ENCODE measurements around the gene KRT76.

KRT76 gene

GRCh38 chr12:52759218-52759617 is 17.9 kb downstream of the KRT76 start:
- no peak overlapping the region for H2AK5ac ChIP-seq (ENCODE audit: low read depth, low read length)
- no peak overlapping the region for H4K91ac ChIP-seq (ENCODE audit: low read depth, low read length, poor library complexity)
- no peak overlapping the region for H2BK120ac ChIP-seq (ENCODE audit: low read depth, low read length)
- H3K9me3 ChIP-seq (replicated peaks in 1 of 2; ENCODE audit: control insufficient read depth in 2 of 2, insufficient read depth in 1 of 2, low read depth in 1 of 2, low read length in 2 of 2), result peaks cover 0 to 7% of the 10 kb centered on the region in 2 donors
- no CpG with 5 or more reads among the region's 2 CpGs for WGBS, 2 donors (ENCODE audit: extremely low coverage in 2 of 2, insufficient read length in 2 of 2, insufficient replicate concordance in 1 of 2)
- H3K18ac ChIP-seq (ENCODE audit: low read length), result no peak overlapping the region
- no peak for DNase-seq (ENCODE audit: low spot score)
- H3K4me3 ChIP-seq (ENCODE audit: low read length in 2 of 2), result no peak overlapping the region
- H3K36me3 ChIP-seq (replicated peaks in 1 of 2; ENCODE audit: control insufficient read depth in 2 of 2, insufficient read depth in 2 of 2, low read length in 2 of 2), result no peaks in the 10 kb centered on the region
- no peaks in the 10 kb centered on the region for H3K27me3 ChIP-seq (ENCODE audit: control insufficient read depth in 3 of 3, insufficient read depth in 3 of 3, low read depth in 1 of 3, low read length in 3 of 3)
- H2BK15ac ChIP-seq (ENCODE audit: low read length), result no peak overlapping the region
- H3K27ac ChIP-seq (replicated peaks; ENCODE audit: low read length), result no peak overlapping the region
- H3K9ac ChIP-seq (ENCODE audit: low read depth, low read length, poor library complexity), result no peak overlapping the region
- no peak overlapping the region for H2BK12ac ChIP-seq (ENCODE audit: low read length)
- no peak overlapping the region for H2BK5ac ChIP-seq (ENCODE audit: low read length)
- H2AFZ ChIP-seq (ENCODE audit: low read length), result no peak overlapping the region
- no peak overlapping the region for H3K23ac ChIP-seq (ENCODE audit: low read depth, low read length, poor library complexity)
- no peak overlapping the region for H3K4me2 ChIP-seq (ENCODE audit: insufficient read depth, low read length, poor library complexity, severe bottlenecking)
- no peaks in the 10 kb centered on the region for H3K79me1 ChIP-seq (ENCODE audit: low read depth, low read length)
- no peak overlapping the region for H4K8ac ChIP-seq (ENCODE audit: low read depth, low read length)
- H3K4ac ChIP-seq (ENCODE audit: low read length), result no peak overlapping the region
- H3K4me1 ChIP-seq (ENCODE audit: control insufficient read depth in 2 of 2, insufficient read depth in 1 of 2, low read depth in 1 of 2, low read length in 2 of 2), result no peaks in the 10 kb centered on the region
- H3K14ac ChIP-seq (ENCODE audit: low read length), result no peak overlapping the region

- no peak for DNase-seq (ENCODE audit: low spot score)
- H3K18ac ChIP-seq (ENCODE audit: low read length), result no peak overlapping the region
- H3K9ac ChIP-seq (ENCODE audit: low read depth, low read length, poor library complexity), result no peak overlapping the region
- H3K4ac ChIP-seq (ENCODE audit: low read length), result no peak overlapping the region
- no peak overlapping the region for H2BK15ac ChIP-seq (ENCODE audit: low read length)
- H4K8ac ChIP-seq (ENCODE audit: low read depth, low read length), result no peak overlapping the region
- no peak overlapping the region for H2AK5ac ChIP-seq (ENCODE audit: low read depth, low read length)
- H2BK5ac ChIP-seq (ENCODE audit: low read length), result no peak overlapping the region
- WGBS, 2 donors (ENCODE audit: extremely low coverage in 2 of 2, insufficient read length in 2 of 2, insufficient replicate concordance in 1 of 2), result no CpG with 5 or more reads among the region's 1 CpG
- H3K27ac ChIP-seq (replicated peaks; ENCODE audit: low read length), result no peak overlapping the region
- no peak overlapping the region for H3K14ac ChIP-seq (ENCODE audit: low read length)
- peaks cover 0 to 9% of the 10 kb centered on the region in 2 donors for H3K9me3 ChIP-seq (replicated peaks in 1 of 2; ENCODE audit: control insufficient read depth in 2 of 2, insufficient read depth in 1 of 2, low read depth in 1 of 2, low read length in 2 of 2)
- no peak overlapping the region for H2BK120ac ChIP-seq (ENCODE audit: low read depth, low read length)
- H4K91ac ChIP-seq (ENCODE audit: low read depth, low read length, poor library complexity), result no peak overlapping the region
- H3K79me1 ChIP-seq (ENCODE audit: low read depth, low read length), result no peaks in the 10 kb centered on the region
- H3K4me3 ChIP-seq (ENCODE audit: low read length in 2 of 2), result no peak overlapping the region
- no peak overlapping the region for H3K23ac ChIP-seq (ENCODE audit: low read depth, low read length, poor library complexity)
- no peak overlapping the region for H2AFZ ChIP-seq (ENCODE audit: low read length)
- H3K4me2 ChIP-seq (ENCODE audit: insufficient read depth, low read length, poor library complexity, severe bottlenecking), result no peak overlapping the region
- no peaks in the 10 kb centered on the region for H3K36me3 ChIP-seq (replicated peaks in 1 of 2; ENCODE audit: control insufficient read depth in 2 of 2, insufficient read depth in 2 of 2, low read length in 2 of 2)
- H3K4me1 ChIP-seq (ENCODE audit: control insufficient read depth in 2 of 2, insufficient read depth in 1 of 2, low read depth in 1 of 2, low read length in 2 of 2), result no peaks in the 10 kb centered on the region
- no peaks in the 10 kb centered on the region for H3K27me3 ChIP-seq (ENCODE audit: control insufficient read depth in 3 of 3, insufficient read depth in 3 of 3, low read depth in 1 of 3, low read length in 3 of 3)
- no peak overlapping the region for H2BK12ac ChIP-seq (ENCODE audit: low read length)
These were observed 19.5 kb downstream of the KRT76 start for GRCh38 chr12:52757449-52758176.

GRCh38 chr12:52756281-52756960 is 20.7 kb downstream of the KRT76 start:
- no peak overlapping the region for H3K4ac ChIP-seq (ENCODE audit: low read length)
- whole genome bisulfite sequencing, 2 donors (ENCODE audit: extremely low coverage in 2 of 2, insufficient read length in 2 of 2, insufficient replicate concordance in 1 of 2), result no CpG with 5 or more reads among the region's 8 CpGs
- no peak overlapping the region for H2BK5ac ChIP-seq (ENCODE audit: low read length)
- no peak overlapping the region for H4K91ac ChIP-seq (ENCODE audit: low read depth, low read length, poor library complexity)
- H2BK15ac ChIP-seq (ENCODE audit: low read length), result no peak overlapping the region
- no peaks in the 10 kb centered on the region for H3K79me1 ChIP-seq (ENCODE audit: low read depth, low read length)
- no peak overlapping the region for H3K27ac ChIP-seq (replicated peaks; ENCODE audit: low read length)
- peaks cover 0 to 5% of the 10 kb centered on the region in 2 donors for H3K9me3 ChIP-seq (replicated peaks in 1 of 2; ENCODE audit: control insufficient read depth in 2 of 2, insufficient read depth in 1 of 2, low read depth in 1 of 2, low read length in 2 of 2)
- DNase-seq (ENCODE audit: low spot score), result no peak
- H3K36me3 ChIP-seq (replicated peaks in 1 of 2; ENCODE audit: control insufficient read depth in 2 of 2, insufficient read depth in 2 of 2, low read length in 2 of 2), result no peaks in the 10 kb centered on the region
- H3K14ac ChIP-seq (ENCODE audit: low read length), result no peak overlapping the region
- H3K4me3 ChIP-seq (ENCODE audit: low read length in 2 of 2), result no peak overlapping the region
- H2AK5ac ChIP-seq (ENCODE audit: low read depth, low read length), result no peak overlapping the region
- no peaks in the 10 kb centered on the region for H3K4me1 ChIP-seq (ENCODE audit: control insufficient read depth in 2 of 2, insufficient read depth in 1 of 2, low read depth in 1 of 2, low read length in 2 of 2)
- H3K18ac ChIP-seq (ENCODE audit: low read length), result no peak overlapping the region
- no peak overlapping the region for H2AFZ ChIP-seq (ENCODE audit: low read length)
- H3K9ac ChIP-seq (ENCODE audit: low read depth, low read length, poor library complexity), result no peak overlapping the region
- no peak overlapping the region for H4K8ac ChIP-seq (ENCODE audit: low read depth, low read length)
- no peak overlapping the region for H2BK12ac ChIP-seq (ENCODE audit: low read length)
- H3K4me2 ChIP-seq (ENCODE audit: insufficient read depth, low read length, poor library complexity, severe bottlenecking), result no peak overlapping the region
- H3K23ac ChIP-seq (ENCODE audit: low read depth, low read length, poor library complexity), result no peak overlapping the region
- H2BK120ac ChIP-seq (ENCODE audit: low read depth, low read length), result no peak overlapping the region
- H3K27me3 ChIP-seq (ENCODE audit: control insufficient read depth in 3 of 3, insufficient read depth in 3 of 3, low read depth in 1 of 3, low read length in 3 of 3), result no peaks in the 10 kb centered on the region

GRCh38 chr12:52755533-52755932 is 21.6 kb downstream of the KRT76 start:
- Histone ChIP-seq H3K23ac (ENCODE audit: low read depth, low read length, poor library complexity) (no peak overlapping the region), H3K79me1 (ENCODE audit: low read depth, low read length) (no peaks in the 10 kb centered on the region), H3K27ac (replicated peaks; ENCODE audit: low read length) (no peak overlapping the region), H3K4me1 (ENCODE audit: control insufficient read depth in 2 of 2, insufficient read depth in 1 of 2, low read depth in 1 of 2, low read length in 2 of 2) (no peaks in the 10 kb centered on the region), H3K14ac (ENCODE audit: low read length) (no peak overlapping the region), H2BK120ac (ENCODE audit: low read depth, low read length) (no peak overlapping the region), H2BK12ac (ENCODE audit: low read length) (no peak overlapping the region), H3K36me3 (replicated peaks in 1 of 2; ENCODE audit: control insufficient read depth in 2 of 2, insufficient read depth in 2 of 2, low read length in 2 of 2) (no peaks in the 10 kb centered on the region), H3K4me2 (ENCODE audit: insufficient read depth, low read length, poor library complexity, severe bottlenecking) (no peak overlapping the region), H3K9me3 (replicated peaks in 1 of 2; ENCODE audit: control insufficient read depth in 2 of 2, insufficient read depth in 1 of 2, low read depth in 1 of 2, low read length in 2 of 2) (peaks cover 0 to 4% of the 10 kb centered on the region in 2 donors), H2BK5ac (ENCODE audit: low read length) (no peak overlapping the region), H4K8ac (ENCODE audit: low read depth, low read length) (no peak overlapping the region), H2AFZ (ENCODE audit: low read length) (no peak overlapping the region), H3K27me3 (ENCODE audit: control insufficient read depth in 3 of 3, insufficient read depth in 3 of 3, low read depth in 1 of 3, low read length in 3 of 3) (no peaks in the 10 kb centered on the region), H3K9ac (ENCODE audit: low read depth, low read length, poor library complexity) (no peak overlapping the region), H3K18ac (ENCODE audit: low read length) (no peak overlapping the region), H2AK5ac (ENCODE audit: low read depth, low read length) (no peak overlapping the region), H3K4me3 (ENCODE audit: low read length in 2 of 2) (no peak overlapping the region), H4K91ac (ENCODE audit: low read depth, low read length, poor library complexity) (no peak overlapping the region), H3K4ac (ENCODE audit: low read length) (no peak overlapping the region), H2BK15ac (ENCODE audit: low read length) (no peak overlapping the region)
- DNase-seq (ENCODE audit: low spot score), result no peak
- WGBS, 2 donors (ENCODE audit: extremely low coverage in 2 of 2, insufficient read length in 2 of 2, insufficient replicate concordance in 1 of 2), result no CpG with 5 or more reads among the region's 3 CpGs

All from neuronal stem cell (in vitro differentiated cells).